Activated effector memory CD4-positive, alpha-beta T cell treated with Interleukin-2 at 50 U/mL for 16 hours (primary cell): ENCODE data around the gene FAM156A.
"Not testable (repeated sequence)": the region's sequence is repeated elsewhere in the genome, so short reads cannot be mapped to it uniquely, and the experiment has no call there.

Source experiments
- DNase-seq: peaks from one replicate; pipeline ENCODE4 v3.0.0-alpha.2; 2020

The FAM156A gene

GRCh38 chrX:52958113-52958959, at the start of gene FAM156A:
TSS of gene FAM156A (minus strand) at chrX:52958518. CDS start at chrX:52948588, 9,930 bp downstream.
- not testable (repeated sequence) for DNase-seq

- DNase-seq = no peak
These were observed 47.0 kb upstream of the FAM156A start for GRCh38 chrX:53005327-53005726.

GRCh38 chrX:53004811-53005210, 46.5 kb upstream of the FAM156A start:
- no peak for DNase-seq

GRCh38 chrX:53004038-53004437, 45.7 kb upstream of the FAM156A start:
- DNase-seq = no peak

GRCh38 chrX:53003111-53003510, 44.8 kb upstream of the FAM156A start:
- DNase-seq = no peak

GRCh38 chrX:53001958-53002357, 43.6 kb upstream of the FAM156A start:
- DNase-seq = no peak

GRCh38 chrX:53000447-53001135, 42.3 kb upstream of the FAM156A start:
- DNase-seq = no peak

GRCh38 chrX:52995987-52996331, 37.6 kb upstream of the FAM156A start:
- DNase-seq = no peak

GRCh38 chrX:52995135-52995986, 37.0 kb upstream of the FAM156A start:
- DNase-seq = peak; percentile 86

- DNase-seq = no peak
These were observed 32.5 kb upstream of the FAM156A start for GRCh38 chrX:52990848-52991247.

GRCh38 chrX:52990011-52990631, 31.8 kb upstream of the FAM156A start:
- DNase-seq = peak; percentile 27

- DNase-seq = no peak
These were observed 30.9 kb upstream of the FAM156A start for GRCh38 chrX:52988985-52989917.

GRCh38 chrX:52983321-52984000, 25.1 kb upstream of the FAM156A start:
- DNase-seq = no peak

- no peak for DNase-seq
These were observed 21.7 kb upstream of the FAM156A start for GRCh38 chrX:52979993-52980392.

GRCh38 chrX:52979568-52979967, 21.2 kb upstream of the FAM156A start:
- no peak for DNase-seq

- DNase-seq = no peak
These were observed 19.6 kb upstream of the FAM156A start for GRCh38 chrX:52977953-52978352.

- not testable (repeated sequence) for DNase-seq
These were observed 17.3 kb upstream of the FAM156A start for GRCh38 chrX:52975576-52975975.

- DNase-seq = not testable (repeated sequence)
These were observed 16.1 kb upstream of the FAM156A start for GRCh38 chrX:52974336-52974992.

GRCh38 chrX:52967922-52968321, 9.6 kb upstream of the FAM156A start:
- DNase-seq = not testable (repeated sequence)

GRCh38 chrX:52966993-52967738, 8.8 kb upstream of the FAM156A start:
- DNase-seq = not testable (repeated sequence)
